Panc1 (cell line): ENCODE measurements around the gene DTX2.

Source experiments
- CTCF ChIP-seq: fragments of 450-650 bp; IDR thresholded peaks from 2 replicates; pipeline ENCODE4 v1.5.1; 2017; ENCODE audit warnings: mild to moderate bottlenecking
- POLR2AphosphoS5 ChIP-seq: IDR thresholded peaks from 2 replicates; pipeline ENCODE4 v1.6.1; 2012; ENCODE audit warnings: mild to moderate bottlenecking, low read depth, low read length, moderate library complexity
- TCF7L2 ChIP-seq: IDR thresholded peaks from 2 replicates; pipeline ENCODE4 v1.6.1; 2011; ENCODE audit warnings: mild to moderate bottlenecking, low read depth, low read length, inconsistent platforms

DNA sequence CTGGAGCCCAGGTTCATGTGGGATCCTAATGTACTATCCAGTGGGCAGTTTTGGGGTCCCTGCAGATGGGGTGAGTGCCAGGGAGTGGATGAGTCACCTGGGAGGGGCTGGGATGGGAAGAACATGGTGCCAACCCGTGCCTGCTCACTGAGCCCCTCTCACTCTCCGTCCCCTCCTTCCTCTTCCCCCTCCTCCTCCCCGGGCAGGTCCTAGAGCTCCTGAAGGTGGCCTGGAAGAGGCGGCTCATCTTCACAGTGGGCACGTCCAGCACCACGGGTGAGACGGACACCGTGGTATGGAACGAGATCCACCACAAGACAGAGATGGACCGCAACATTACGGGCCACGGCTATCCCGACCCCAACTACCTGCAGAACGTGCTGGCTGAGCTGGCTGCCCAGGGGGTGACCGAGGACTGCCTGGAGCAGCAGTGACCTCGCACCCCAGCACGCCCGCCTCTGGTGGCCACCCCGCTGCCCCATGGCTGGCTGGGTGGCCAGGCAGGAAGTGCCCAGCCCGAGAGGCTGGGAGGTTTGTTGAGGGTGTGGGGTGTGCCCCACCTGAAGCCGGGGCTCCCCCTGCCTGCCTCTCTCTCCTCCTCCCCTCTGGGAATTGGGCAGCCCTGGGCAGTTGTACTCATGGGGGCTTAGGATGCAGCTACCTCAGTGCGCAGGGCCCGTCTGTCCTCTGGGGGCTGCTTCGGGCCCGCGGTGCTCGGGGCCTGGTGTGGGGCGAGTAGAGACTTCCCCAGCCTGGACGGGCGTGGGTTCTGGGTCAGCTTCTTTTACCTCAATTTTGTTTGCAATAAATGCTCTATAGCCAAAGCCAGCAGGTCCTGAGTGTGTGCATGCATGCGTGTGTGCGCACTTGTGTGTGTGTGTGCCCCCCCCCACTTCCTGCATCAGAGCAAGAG is 43.9 kb downstream of the DTX2 start:
- TF ChIP-seq CTCF, result no peak
- TF ChIP-seq TCF7L2, result no peak
- TF ChIP-seq POLR2AphosphoS5, result no peak; the same call in 1 of the 2 replicates
